Left forelimb (tissue), 1 donor: ENCODE data around the gene MOCS1.

Source experiments
- DNase-seq: peaks from one replicate; pipeline ENCODE4 v3.0.0-alpha.2; 2018; ENCODE audit warnings: low spot score

The MOCS1 gene

GRCh38 chr6:39924283-39924682 lies 10.0 kb downstream of the MOCS1 start:
- DNase-seq, result no peak

GRCh38 chr6:39923861-39924260 lies 10.4 kb downstream of the MOCS1 start:
- no peak for DNase-seq

- DNase-seq, result no peak
These were observed 10.9 kb downstream of the MOCS1 start for GRCh38 chr6:39923394-39923793.

GRCh38 chr6:39922821-39923220 lies 11.4 kb downstream of the MOCS1 start:
- DNase-seq, result no peak

DNA sequence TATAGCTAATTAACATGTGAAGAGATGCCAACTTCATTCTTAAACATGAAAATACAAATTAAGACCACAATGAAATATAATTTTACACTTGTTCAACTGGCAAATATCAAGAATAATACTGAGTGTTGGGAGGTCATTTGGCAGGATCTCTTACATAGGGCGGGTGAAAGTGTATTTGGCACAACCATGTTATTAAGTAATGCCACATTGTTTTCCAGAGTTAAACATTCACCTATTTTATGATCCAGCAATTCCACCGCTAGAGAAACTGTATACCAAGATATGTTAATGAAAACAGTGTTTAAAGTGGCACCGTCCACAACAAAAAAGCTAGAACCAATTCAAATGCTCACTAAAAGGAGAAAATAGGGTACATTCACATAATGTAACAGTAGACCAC lies 14.1 kb downstream of the MOCS1 start:
- DNase-seq, result no peak

- no peak for DNase-seq
These were observed 15.4 kb downstream of the MOCS1 start for GRCh38 chr6:39918831-39919230.

- DNase-seq, result no peak
These were observed 16.3 kb downstream of the MOCS1 start for GRCh38 chr6:39917981-39918380.

- DNase-seq, result no peak
These were observed 16.9 kb downstream of the MOCS1 start for GRCh38 chr6:39917329-39917728.

GRCh38 chr6:39915866-39916265 lies 18.4 kb downstream of the MOCS1 start:
- DNase-seq, result no peak

DNA sequence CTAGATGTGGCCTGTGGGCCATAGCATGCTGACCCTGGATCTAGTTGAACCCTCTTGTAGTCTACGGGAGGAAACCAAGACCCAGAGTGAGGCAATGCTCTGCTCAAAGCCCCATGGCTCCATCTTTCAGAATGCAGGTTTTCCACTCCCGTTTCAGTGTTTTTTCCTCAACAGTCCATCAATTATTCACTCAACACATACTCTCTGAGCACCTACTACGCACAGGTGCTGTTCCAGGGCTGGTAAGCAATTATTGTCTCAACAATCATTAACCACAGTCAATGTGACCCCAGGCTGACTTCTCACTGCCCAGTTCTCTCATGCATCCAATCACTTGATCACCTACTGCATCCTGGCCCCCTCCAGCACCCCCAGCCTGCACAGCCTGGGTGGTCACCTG lies 20.0 kb downstream of the MOCS1 start:
- no peak for DNase-seq

GRCh38 chr6:39913391-39913916 lies 20.8 kb downstream of the MOCS1 start:
- no peak for DNase-seq

DNA sequence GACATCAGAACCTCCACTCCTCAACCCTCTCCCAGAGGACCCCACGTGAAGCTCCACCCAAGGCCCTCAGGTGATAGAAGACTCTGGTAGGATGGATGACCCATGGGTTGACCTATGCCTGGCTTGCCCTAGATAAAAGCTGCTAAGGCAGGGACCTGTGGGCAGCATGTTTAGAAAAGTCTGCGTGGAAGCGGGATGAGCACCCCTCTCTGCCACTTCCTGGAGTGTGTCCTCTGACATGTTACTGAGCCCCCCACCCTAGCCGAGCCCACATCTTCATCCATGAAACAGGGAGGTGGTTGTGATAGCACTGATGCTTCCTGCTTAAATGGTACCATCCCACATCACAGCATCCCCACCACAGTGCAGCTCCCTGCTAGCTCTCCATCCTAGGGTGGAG lies 21.8 kb downstream of the MOCS1 start:
- DNase-seq, result no peak

GRCh38 chr6:39911513-39912125 lies 22.6 kb downstream of the MOCS1 start:
- no peak for DNase-seq

- no peak for DNase-seq
These were observed 23.5 kb downstream of the MOCS1 start for GRCh38 chr6:39910744-39911143.

DNA sequence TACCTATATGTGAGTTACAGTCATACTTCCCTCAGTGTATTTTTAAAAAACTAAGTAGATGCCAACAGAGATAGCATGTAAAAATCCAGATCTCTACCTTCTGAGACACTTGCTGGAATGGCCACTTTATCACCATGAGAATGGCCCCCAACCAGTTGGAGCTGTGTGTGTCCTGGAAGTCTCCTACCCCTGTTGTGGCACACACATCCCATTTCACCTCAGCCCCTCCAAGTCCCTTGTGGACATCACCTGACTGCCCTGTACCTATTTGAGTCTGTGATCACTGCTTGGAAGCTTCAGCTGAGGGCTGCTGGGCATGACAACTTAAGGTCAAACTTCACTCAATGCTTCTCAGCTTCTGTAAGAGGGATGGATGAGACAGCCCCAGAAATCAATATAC lies 24.1 kb downstream of the MOCS1 start:
- DNase-seq, result no peak

GRCh38 chr6:39909701-39910100 lies 24.6 kb downstream of the MOCS1 start:
- DNase-seq, result no peak

GRCh38 chr6:39908838-39909583 lies 25.3 kb downstream of the MOCS1 start:
- DNase-seq, result no peak

GRCh38 chr6:39907871-39908575 lies 26.2 kb downstream of the MOCS1 start:
- DNase-seq, result no peak

DNA sequence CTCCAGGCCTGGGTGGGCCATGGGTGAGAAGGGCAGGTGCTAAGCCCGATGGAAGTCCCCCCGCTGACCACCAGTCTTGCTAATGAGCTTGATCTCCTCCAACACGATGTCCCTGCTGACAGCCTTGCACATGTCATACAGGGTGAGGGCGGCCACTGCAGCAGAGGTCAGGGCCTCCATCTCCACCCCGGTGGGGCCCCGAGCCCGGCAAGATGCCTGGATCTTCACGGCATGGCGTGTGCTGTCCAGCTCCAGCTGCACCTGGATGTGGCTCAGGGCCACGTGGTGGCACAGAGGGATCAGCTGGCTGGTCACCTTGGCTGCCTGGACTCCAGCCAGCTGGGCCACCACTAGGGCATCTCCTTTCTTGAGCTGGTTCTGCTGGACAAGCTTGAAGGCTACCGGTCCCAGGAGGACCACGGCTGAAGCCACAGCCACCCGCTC lies 27.9 kb downstream of the MOCS1 start:
- no peak for DNase-seq

GRCh38 chr6:39905640-39905975 lies 28.7 kb downstream of the MOCS1 start:
- DNase-seq, result no peak

- DNase-seq, result no peak
These were observed 29.2 kb downstream of the MOCS1 start for GRCh38 chr6:39904946-39905639.

GRCh38 chr6:39903656-39904055 lies 30.6 kb downstream of the MOCS1 start:
- DNase-seq, result no peak
